ENCODE measurements around the gene SYNDIG1. TPM values are rescaled to one million over a fixed set of nuclear protein-coding genes. Genes with fewer than 3 reads are reported as not detected.

The SYNDIG1 gene
- total RNA-seq, 4 donors from 2014 or later: 8.3 to 12.4 (median 10.2) TPM

GRCh38 chr20:24668384-24668702 lies 198.9 kb downstream of the SYNDIG1 start:
- intact Hi-C loops (cut with DNase I): no loop called here
- DNase-seq: no peak
- H3K4me1 ChIP-seq: no peaks in the 10 kb centered on the region
- H3K36me3 ChIP-seq: no peaks in the 10 kb centered on the region
- 86 to 94% methylated on average over 5 to 9 of the region's 9 CpGs for WGBS, 2 donors
- no peak overlapping the region for H3K27ac ChIP-seq
- H3K27me3 ChIP-seq: no peaks in the 10 kb centered on the region
- no peak overlapping the region for H3K4me3 ChIP-seq (replicated peaks in 1 of 3)
- H3K9me3 ChIP-seq: no peaks in the 10 kb centered on the region
- TF ChIP-seq CTCF (IDR thresholded peaks at IDR 0.05) (no peak), POLR2A (IDR thresholded peaks at IDR 0.05) (no peak)

GRCh38 chr20:24668791-24669190 lies 199.4 kb downstream of the SYNDIG1 start:
- no peak overlapping the region for H3K27ac ChIP-seq
- H3K27me3 ChIP-seq: no peaks in the 10 kb centered on the region
- H3K4me3 ChIP-seq (replicated peaks in 1 of 3): no peak overlapping the region
- no peaks in the 10 kb centered on the region for H3K36me3 ChIP-seq
- no peaks in the 10 kb centered on the region for H3K9me3 ChIP-seq
- no peaks in the 10 kb centered on the region for H3K4me1 ChIP-seq
- intact Hi-C loops (cut with DNase I): no loop called here
- WGBS, 2 donors: 88% methylated on average over 3 of the region's 5 CpGs; no CpG with 5 or more reads in 1 of the 2 donors
- no peak for TF ChIP-seq POLR2A (IDR thresholded peaks at IDR 0.05)
- TF ChIP-seq CTCF (IDR thresholded peaks at IDR 0.05): no peak
- no peak for DNase-seq

GRCh38 chr20:24669701-24670100 lies 200.3 kb downstream of the SYNDIG1 start:
- intact Hi-C loops (cut with DNase I): no loop called here
- Histone ChIP-seq H3K4me3 (replicated peaks in 1 of 3) (no peak overlapping the region), H3K27ac (no peak overlapping the region), H3K4me1 (no peaks in the 10 kb centered on the region), H3K36me3 (no peaks in the 10 kb centered on the region), H3K9me3 (no peaks in the 10 kb centered on the region), H3K27me3 (no peaks in the 10 kb centered on the region)
- no peak for DNase-seq
- no peak for TF ChIP-seq POLR2A (IDR thresholded peaks at IDR 0.05)
- no peak for TF ChIP-seq CTCF (IDR thresholded peaks at IDR 0.05)
- WGBS, 2 donors: 91% methylated on average over 7 of the region's 7 CpGs

GRCh38 chr20:24670341-24670872 lies 201.0 kb downstream of the SYNDIG1 start:
- no peak for DNase-seq
- H3K9me3 ChIP-seq: no peaks in the 10 kb centered on the region
- intact Hi-C loops (cut with DNase I): no loop called here
- 92% methylated on average over 7 to 10 of the region's 10 CpGs for WGBS, 2 donors
- no peak overlapping the region for H3K4me3 ChIP-seq (replicated peaks in 1 of 3)
- TF ChIP-seq CTCF (IDR thresholded peaks at IDR 0.05): no peak
- H3K4me1 ChIP-seq: no peaks in the 10 kb centered on the region
- no peaks in the 10 kb centered on the region for H3K27me3 ChIP-seq
- no peak overlapping the region for H3K27ac ChIP-seq
- H3K36me3 ChIP-seq: no peaks in the 10 kb centered on the region

GRCh38 chr20:24670981-24671380 lies 201.6 kb downstream of the SYNDIG1 start:
- no peaks in the 10 kb centered on the region for H3K27me3 ChIP-seq
- TF ChIP-seq CTCF (IDR thresholded peaks at IDR 0.05): no peak
- no peak for TF ChIP-seq POLR2A (IDR thresholded peaks at IDR 0.05)
- H3K9me3 ChIP-seq: no peaks in the 10 kb centered on the region
- no peak for DNase-seq
- no peaks in the 10 kb centered on the region for H3K4me1 ChIP-seq
- no peak overlapping the region for H3K4me3 ChIP-seq (replicated peaks in 1 of 3)
- no peaks in the 10 kb centered on the region for H3K36me3 ChIP-seq
- no peak overlapping the region for H3K27ac ChIP-seq
- 98 to 100% methylated on average over 5 of the region's 5 CpGs for WGBS, 2 donors
- intact Hi-C loops (cut with DNase I): no loop called here
